Measurements from ENCODE around the gene DIAPH2. TPM values are rescaled to one million over a fixed set of nuclear protein-coding genes. Genes with fewer than 3 reads are reported as not detected.
"Not testable (repeated sequence)": the region's sequence is repeated elsewhere in the genome, so short reads cannot be mapped to it uniquely, and the experiment has no call there.

The DIAPH2 gene
- total RNA-seq, 2 donors from 2014 or later = 39.5 to 53.1 TPM

DNA sequence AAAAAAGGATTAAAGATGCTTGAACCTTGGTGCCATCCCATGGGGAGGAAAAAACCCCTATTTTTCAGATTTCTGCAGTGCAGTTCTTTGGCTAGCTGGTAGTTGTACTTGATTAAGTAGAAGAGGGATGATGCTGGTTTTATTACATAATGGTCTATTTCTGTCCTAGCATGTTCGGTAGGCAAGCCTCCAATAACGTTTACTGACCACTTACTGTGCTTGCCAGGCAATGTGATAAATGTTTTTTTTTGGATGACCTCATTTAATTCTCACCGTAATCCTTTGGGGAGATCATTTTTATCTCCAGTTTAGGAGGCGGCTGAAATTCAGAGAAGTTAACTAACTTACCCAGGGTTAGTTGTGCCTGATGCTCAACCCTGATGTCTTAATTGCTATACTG, 106.9 kb downstream of the DIAPH2 start:
- no peak for DNase-seq (ENCODE audit: low spot score)
- intact Hi-C loops (cut with DNase I) = no loop called here

DNA sequence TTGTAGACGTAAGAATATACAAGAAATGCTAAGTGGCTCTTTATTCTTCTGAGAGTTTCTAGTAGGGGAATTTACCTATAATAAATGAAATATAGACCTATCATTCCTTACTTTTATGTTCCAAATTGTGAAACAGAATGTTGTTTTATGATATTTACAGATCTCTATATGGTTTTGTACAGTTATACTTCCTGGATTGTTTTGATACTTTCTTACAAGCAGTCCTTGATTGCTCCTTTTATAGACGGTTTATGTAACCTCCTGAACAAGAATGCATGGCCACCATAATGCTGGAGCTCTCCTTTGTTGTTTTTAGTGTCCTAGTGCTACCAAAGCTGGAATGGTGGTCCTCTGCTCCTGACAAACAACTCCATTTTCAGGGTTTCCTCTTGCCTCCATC, 107.4 kb downstream of the DIAPH2 start:
- intact Hi-C loops (cut with DNase I) = no loop called here
- no peak for DNase-seq (ENCODE audit: low spot score)

DNA sequence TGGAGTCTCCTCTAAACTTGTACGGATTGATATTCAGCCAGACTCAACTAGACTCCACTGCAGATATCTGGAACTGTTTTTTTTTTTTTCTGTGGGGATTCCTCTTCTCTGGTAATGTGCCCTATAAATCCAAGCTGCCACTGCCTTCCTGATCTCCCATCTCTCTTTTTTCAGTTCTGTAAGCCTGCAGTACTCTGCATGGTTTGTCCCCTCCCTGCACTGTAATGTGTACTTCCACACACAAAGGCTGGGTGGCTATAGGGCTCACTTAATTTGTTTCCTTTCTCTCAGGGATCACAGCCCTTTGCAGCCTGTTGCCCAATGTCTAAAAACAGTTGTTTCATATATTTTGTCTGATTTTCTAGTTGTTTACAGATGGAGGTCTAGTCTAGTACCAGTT, 114.3 kb downstream of the DIAPH2 start:
- intact Hi-C loops (cut with DNase I) = no loop called here
- DNase-seq (ENCODE audit: low spot score) = no peak

DNA sequence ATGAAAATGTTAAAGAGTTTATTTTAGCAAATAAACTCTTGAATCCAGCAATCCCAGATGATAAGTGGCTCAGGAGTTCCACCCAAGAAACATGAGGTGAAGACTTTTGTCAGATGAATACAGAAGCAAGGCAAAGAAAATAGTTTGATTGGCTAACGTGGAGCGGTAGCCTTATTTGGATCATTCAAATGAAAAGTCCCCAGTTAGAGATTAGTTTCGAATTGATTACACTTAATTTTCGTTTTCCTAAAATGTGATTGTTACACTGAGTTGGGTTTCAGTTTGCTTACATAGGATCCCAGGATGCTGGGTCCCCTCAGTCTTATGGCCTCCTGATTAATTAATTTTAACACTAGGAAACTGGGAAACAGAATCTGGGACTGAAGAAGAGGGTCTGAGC, 122.7 kb downstream of the DIAPH2 start:
- intact Hi-C loops (cut with DNase I) = no loop called here
- no peak for DNase-seq (ENCODE audit: low spot score)

DNA sequence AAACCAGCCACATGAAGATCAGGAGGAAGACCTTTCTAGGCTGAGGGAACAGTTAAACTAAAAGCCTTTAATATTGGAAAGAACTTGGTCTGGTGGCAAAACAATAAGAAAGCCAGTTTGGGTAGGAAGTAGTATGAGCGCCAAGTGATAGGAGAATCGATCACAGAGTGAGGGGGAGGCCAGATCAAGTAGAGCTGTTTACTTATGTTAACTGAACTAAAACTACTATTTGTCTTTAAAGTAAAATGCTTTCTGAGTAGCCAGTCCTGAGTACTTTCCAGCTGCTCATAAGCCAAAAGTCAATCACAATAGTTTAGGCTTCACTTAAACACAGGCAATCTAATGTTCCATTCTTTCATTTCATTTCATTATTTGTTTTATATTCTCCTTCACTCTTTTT, 136.3 kb downstream of the DIAPH2 start:
- intact Hi-C loops (cut with DNase I) = no loop called here
- no peak for DNase-seq (ENCODE audit: low spot score)

DNA sequence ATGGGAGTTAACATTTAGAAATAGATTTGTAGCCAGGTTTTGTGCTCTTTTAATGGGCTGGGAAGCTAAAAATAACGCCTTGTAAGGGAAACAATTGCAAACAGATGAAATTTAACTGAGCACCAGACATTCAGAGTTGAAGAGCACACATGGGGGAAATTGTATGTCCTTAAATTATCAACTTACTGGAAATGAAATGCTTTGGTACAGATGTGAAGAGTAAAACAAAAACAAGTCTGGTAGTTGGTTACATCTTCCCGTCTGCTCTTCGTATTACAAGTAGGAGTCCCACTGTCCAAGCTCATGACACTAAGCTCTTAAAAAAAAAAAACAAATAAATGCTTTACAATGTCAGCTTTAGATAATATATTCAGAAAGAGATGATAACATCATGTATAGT, 139.5 kb downstream of the DIAPH2 start:
- DNase-seq (ENCODE audit: low spot score) = no peak
- intact Hi-C loops (cut with DNase I) = no loop called here

DNA sequence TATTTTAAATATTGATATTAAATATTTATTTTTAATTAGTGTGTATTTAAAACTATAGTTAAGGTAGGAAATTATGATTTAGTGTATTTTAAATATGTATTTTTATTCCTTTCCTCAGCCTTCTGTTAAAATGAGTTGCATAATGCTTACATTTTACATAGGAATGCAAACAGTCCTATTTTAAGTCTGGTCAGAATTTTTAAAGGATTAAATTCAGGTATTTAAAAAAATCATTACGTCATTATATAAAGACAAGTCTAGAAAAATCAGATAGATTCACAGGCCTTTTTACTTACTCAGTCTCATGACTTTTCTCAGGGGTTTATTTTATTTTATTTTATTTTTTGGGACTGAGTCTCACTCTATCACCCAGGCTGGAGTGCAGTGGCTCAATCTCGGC, 148.7 kb downstream of the DIAPH2 start:
- DNase-seq (ENCODE audit: low spot score) = no peak

DNA sequence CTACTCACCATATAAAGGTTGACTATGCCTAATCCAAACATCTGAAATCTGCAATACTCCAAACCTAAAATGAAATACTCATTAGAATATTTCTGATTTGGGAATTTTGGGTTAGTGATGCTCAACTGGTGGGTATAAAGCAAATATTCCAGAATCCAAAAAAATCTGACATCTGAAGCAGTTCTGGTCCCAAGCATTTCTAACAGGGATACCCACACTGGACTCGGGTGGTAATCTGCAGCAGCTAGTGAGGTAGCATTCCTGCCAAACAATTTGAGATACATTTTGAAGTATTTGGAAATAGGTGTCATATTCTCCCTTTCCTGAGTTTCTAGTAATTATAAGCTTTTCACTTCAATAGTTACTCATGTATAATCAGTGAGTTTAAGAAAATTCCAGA, 149.5 kb downstream of the DIAPH2 start:
- intact Hi-C loops (cut with DNase I) = no loop called here

More for the DNA sequence above, 148.7 kb downstream of the DIAPH2 start:
- intact Hi-C loops (cut with DNase I) = no loop called here

DNA sequence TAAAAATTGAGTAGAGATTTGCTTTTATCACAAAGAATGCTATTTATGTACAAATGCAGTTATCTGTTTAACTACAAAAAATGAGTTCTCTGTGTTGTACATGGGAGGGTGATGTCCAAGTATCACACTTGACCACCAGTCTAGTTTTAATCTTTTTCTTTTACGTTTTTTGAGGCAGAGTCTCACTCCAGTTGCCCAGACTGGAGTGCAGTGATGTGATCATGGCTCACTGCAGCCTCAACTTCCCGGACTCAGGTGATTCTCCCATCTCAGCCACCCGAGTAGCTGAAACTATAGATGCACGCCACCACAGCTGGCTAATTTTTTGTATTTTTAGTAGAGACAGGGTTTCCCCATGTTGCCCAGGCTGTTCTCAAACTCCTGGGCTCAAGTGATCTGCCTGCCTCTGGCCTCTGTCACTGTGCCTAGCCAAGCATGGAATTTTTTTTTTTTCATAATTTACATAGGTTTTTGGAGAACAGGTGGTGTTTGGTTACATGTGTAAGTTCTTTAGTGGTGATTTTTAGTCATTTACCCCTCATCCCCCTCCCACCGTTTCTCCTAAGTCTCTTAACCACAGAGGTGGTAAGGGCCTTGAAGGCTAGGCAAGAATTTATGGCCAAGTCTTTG, 151.1 kb downstream of the DIAPH2 start:
- intact Hi-C loops (cut with DNase I) = no loop called here

More for the DNA sequence above, 149.5 kb downstream of the DIAPH2 start:
- no peak for DNase-seq (ENCODE audit: low spot score)

DNA sequence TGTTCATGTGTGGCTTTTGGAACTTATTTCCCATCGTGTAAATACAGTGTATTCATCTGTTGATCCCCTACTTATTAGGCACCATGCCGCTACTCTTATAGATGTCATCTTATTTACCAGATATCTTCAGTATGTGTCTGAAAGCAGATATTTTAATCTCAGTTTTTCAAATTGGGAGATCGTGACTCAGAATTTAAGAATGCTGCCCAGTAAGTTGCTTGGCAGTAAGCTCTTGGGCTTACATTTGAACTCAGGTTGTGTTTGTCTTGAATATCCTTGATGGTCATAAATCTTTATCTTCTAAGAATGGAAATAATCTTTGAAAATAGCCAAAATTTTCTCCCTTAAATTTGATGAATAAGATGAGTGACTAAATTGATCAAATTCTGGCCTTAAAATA, 153.2 kb downstream of the DIAPH2 start:
- intact Hi-C loops (cut with DNase I) = no loop called here
- DNase-seq (ENCODE audit: low spot score) = no peak

More for the DNA sequence above, 151.1 kb downstream of the DIAPH2 start:
- no peak for DNase-seq (ENCODE audit: low spot score)

DNA sequence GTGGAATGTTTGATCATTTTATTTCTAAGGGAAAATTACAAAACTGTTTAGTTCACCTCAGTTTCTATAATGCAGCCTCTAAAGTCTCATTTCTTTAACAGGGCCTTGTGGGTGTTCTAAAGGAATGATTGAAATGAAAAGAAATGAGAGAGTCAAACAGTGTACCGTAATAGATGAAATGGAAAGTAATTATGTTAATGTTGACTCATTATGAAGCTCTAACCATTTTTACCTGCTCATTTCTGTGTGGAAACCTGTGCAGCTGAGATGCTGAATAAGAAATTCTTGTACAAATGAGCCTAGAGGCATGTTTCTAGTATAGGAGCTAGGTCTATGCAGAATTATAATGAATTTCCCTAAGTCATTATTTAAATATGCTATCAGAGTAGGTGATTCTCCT, 153.9 kb downstream of the DIAPH2 start:
- intact Hi-C loops (cut with DNase I) = no loop called here
- DNase-seq (ENCODE audit: low spot score) = no peak

DNA sequence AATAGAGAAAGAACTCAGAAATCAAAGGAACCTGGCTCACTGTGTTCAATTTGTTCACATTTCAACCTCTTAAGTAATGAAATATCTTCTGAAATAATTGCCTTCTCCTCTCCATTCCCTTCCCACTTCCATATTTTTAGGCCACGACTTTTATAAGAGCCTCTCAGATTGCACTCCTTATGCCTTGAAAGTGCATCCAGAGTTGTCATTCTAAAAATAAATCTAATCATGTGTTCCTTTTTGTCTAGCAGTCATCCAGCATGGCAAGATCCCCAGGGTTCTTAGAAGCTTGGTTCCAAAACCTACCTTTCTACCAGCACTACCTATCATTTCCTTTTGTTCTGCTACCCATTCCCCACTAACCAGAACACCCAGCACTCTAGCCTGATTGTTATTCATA, 156.7 kb downstream of the DIAPH2 start:
- intact Hi-C loops (cut with DNase I) = no loop called here
- DNase-seq (ENCODE audit: low spot score) = no peak

DNA sequence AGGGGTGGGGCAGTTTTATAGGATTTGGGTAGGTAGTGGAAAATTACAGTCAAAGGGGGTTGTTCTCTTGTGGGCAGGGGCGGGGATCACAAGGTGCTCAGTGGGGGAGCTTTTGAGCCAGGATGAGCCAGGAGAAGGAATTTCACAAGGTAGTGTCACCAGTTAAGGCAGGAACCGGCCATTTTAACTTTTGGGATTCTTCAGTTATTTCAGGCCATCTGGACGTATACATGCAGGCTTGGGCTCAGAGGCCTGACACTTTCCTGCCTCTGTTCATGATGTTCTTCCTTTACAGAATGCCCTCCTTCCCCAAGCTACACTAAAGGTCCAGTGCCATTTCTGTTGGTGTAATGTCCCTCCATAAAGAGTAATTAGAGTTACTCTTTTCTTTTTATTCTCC, 157.2 kb downstream of the DIAPH2 start:
- DNase-seq (ENCODE audit: low spot score); intact Hi-C loops (cut with DNase I): not testable (repeated sequence)

DNA sequence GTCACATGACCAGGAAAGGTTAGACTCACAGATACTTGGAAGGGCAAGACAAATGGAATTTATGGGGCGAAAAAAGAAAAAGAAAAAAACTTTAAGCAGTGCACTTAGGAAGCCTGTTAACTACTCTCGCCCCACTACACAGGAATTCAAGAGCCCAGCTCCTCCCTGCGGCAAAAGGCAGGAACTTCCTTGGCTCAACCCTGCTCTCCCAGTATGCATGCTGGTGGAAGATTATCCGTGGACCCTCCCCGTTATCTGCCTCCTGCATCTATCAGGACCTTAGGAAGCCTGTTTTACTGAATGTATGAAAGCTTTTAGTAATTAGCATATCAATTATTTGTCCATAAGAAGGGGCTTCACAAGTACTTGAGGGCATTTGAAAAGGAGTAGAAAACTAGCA, 158.9 kb downstream of the DIAPH2 start:
- no peak for DNase-seq (ENCODE audit: low spot score)
- intact Hi-C loops (cut with DNase I) = no loop called here

DNA sequence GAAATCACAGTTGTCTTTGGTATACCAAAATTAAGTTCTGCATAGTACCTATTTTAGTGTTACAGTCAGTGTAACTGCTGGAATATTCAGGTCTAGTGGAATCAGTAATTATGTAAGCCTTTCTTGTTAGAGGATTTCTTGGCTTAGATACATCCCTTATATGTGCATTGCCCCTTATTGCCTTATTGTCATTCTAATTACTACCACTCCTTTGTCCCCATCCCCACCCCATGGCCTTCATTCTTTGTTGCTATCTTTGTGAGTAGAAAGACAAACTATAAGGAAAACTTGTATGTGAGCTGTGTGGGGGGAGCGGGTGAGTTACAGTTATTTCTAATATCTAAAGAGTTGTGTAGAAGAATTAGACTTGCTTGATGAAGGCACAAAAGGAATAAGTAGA, 162.2 kb downstream of the DIAPH2 start:
- intact Hi-C loops (cut with DNase I) = no loop called here
- DNase-seq (ENCODE audit: low spot score) = no peak

DNA sequence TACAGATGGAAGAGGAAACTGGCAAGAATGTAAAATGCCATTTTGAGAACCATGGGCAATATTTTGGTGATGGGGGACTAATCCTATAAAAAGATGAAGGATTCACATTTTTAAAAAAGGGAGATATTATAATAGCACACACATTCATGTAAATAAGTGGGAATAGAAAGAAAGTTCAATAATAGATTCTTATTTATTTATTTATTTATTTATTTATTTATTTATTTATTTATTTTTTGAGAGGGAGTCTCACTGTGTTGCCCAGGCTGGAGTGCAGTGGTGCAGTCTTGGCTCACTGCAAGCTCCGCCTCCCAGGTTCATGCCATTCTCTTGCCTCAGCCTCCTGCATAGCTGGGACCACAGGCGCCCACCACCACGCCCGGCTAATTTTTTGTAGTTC, 174.8 kb downstream of the DIAPH2 start:
- intact Hi-C loops (cut with DNase I); DNase-seq (ENCODE audit: low spot score): not testable (repeated sequence)

DNA sequence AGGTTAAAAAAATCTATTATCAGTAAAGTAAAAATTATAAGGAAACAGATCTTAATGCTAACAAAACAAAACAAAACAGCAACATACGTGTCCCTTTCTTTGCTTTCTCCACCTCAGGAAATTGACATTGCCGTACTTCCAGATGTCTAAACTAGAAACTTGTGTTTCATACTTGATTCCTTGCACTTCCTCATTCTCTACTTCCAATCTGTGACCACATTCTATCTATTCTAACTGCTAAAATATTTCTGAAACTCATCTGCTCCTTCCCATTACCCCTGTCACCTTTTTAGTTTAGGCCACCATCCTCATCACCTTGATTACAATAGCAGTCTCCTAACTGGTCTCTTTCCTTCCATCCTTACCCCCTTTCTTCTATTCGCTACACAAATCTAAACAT, 176.6 kb downstream of the DIAPH2 start:
- intact Hi-C loops (cut with DNase I) = loop anchor here in 1 of 2 donors (10.0 kb wide), 1 partner anchor 1374 kb away; no protein-coding TSS in a partner anchor

DNA sequence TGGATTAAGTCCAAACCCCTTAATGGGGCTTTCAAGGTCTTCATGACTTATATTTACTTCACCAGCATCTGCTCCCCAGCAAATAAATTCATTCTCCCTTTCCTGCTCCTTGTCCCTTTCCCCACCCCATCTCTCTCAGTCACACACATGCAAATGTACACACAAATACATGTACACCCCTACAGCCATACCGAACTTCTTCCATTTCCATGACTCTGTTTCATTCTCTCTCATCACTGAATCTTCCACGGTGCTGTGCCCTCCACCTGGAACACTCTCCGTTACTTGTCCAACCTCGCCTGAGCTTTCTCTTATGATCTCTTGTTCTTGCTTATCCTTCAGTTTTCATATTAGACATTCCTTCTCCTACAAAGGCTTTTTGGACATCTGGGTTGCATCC, 177.0 kb downstream of the DIAPH2 start:
- no peak for DNase-seq (ENCODE audit: low spot score)
- intact Hi-C loops (cut with DNase I) = loop anchor here in 1 of 2 donors (10.0 kb wide), 1 partner anchor 1373 kb away; no protein-coding TSS in a partner anchor

More for the DNA sequence above, 176.6 kb downstream of the DIAPH2 start:
- no peak for DNase-seq (ENCODE audit: low spot score)

DNA sequence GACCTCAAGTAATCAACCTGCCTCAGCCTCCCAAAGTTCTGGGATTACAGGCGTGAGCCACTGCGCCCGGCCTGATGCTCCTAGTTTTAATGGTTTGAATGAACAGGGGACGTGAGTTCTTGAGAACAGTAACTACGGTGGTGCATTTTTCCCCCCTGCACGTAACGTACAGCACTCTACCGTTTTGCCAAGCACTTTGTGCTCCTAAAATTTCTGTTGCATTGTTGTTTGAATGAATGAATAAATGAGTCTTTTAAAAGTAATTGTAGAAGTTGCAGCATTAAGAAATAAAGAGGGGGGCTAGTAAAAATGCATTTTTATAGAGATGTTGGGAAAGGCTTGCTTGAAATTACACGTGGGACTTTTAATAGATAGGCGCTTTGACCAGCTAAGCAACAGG, 199.0 kb downstream of the DIAPH2 start, which contains the start of gene RPA4:
RPA4 (plus strand) TSS at position 301 of the 400 bp plus-strand sequence. CDS start 403 bp downstream, outside the sequence.
- DNase-seq (ENCODE audit: low spot score) = no peak
- intact Hi-C loops (cut with DNase I) = no loop called here

DNA sequence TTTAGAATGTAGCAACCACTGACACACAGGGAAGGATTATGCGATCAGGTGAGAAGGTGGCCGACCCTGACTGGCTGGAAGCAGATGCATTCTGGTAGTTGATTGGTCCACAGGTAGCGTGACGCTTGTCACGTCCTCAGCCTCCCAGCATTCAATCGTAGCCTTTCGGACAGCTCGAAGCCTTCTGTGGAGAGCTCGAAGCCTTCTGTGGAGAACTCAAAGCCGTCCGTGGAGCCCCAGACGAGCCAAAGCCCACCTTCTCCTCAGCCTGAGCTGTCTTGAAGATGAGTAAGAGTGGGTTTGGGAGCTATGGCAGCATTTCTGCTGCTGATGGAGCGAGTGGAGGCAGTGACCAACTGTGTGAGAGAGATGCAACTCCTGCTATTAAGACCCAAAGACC, 199.4 kb downstream of the DIAPH2 start:
- intact Hi-C loops (cut with DNase I) = no loop called here
- no peak for DNase-seq (ENCODE audit: low spot score)

DNA sequence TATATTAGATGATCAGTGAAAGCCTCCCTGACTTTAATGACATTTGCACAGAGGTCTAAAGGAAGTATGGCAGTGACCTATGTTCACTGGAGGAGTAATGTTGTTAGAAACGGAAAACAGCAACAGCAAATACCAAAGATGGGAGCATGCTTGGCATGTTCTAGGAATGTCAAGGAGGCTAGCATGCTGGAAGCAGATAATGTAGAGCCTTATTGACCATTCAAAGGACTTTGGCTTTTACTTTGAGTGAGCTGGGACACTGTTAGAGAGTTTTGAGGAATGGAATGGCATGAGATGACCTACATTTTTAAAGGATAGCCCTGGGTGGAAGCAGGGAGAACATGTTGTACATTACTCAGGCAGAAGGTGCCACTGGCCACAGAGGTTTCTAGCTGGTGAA, 205.1 kb downstream of the DIAPH2 start:
- intact Hi-C loops (cut with DNase I) = no loop called here
- DNase-seq (ENCODE audit: low spot score) = no peak

DNA sequence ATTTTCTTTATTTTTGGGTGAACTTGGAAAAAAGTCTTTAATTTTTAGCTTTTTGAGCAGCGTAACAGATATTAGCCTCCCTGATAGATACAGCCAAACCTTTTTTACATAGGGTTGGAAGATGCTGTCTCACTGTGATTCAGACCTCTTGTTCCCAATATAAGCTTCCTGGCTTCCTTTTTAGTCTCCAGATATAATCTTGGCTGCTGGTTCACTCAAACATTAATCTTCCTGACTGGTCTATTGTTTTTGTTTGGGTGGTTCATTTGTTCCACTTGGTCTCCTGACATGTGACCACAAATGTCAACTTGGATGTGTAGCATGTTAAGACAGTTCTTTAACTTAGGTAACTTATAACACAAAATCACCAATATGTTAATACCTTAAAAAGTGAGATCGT, 222.1 kb downstream of the DIAPH2 start:
- DNase-seq (ENCODE audit: low spot score) = no peak
- intact Hi-C loops (cut with DNase I) = no loop called here

Measured in posterior vena cava (tissue), 2 donors.